Measurements from ENCODE around the gene ULK4. TPM values are rescaled to one million over a fixed set of nuclear protein-coding genes. Genes with fewer than 3 reads are reported as not detected.
A peak's percentile ranks its signal among the peaks of the same experiment; 100 is the strongest.

The ULK4 gene
- total and polyA plus RNA-seq, 9 of the 15 experiments (the other 6 are each of a cell fraction or from before 2014, with no cell fraction given): 3.0 to 5.9 (median 3.5) TPM

GRCh38 chr3:41943311-41943843, 18.5 kb downstream of the ULK4 start:
- DNase-seq (ENCODE audit: extremely low read depth in 1 of 4, low spot score in 3 of 4) (no peak), FAIRE-seq (no peak), ATAC-seq (no peak)
- H3K36me3 ChIP-seq (ENCODE audit: control insufficient read depth, insufficient read depth, low read length): no peaks in the 10 kb centered on the region
- no peak overlapping the region for H3K9ac ChIP-seq (ENCODE audit: insufficient read depth in 1 of 2, low read depth in 2 of 2, low read length in 2 of 2)
- no peak overlapping the region for H2AFZ ChIP-seq (ENCODE audit: low read depth, low read length)
- no peaks in the 10 kb centered on the region for H3K9me1 ChIP-seq (ENCODE audit: control insufficient read depth, insufficient read depth, low read length)
- H3K27ac ChIP-seq (ENCODE audit: extremely low read depth, low read depth, low read length): no peak overlapping the region
- intact Hi-C loops (cut with micrococcal nuclease): no loop called here
- H3K4me2 ChIP-seq (ENCODE audit: insufficient read depth, low read length): no peak overlapping the region
- no TSS peak for BruUV-seq (replicated peaks)
- no peak overlapping the region for H3K4me3 ChIP-seq
- 9% methylated on average over 3 of the region's 3 CpGs for WGBS (ENCODE audit: insufficient coverage, low coverage, missing lambda C conversion rate)
- no peaks in the 10 kb centered on the region for H3K79me2 ChIP-seq (ENCODE audit: control insufficient read depth, insufficient read depth, low read length)
- no peaks in the 10 kb centered on the region for H4K20me1 ChIP-seq (replicated peaks; ENCODE audit: control insufficient read depth, insufficient read depth, low read length)
- H3K4me1 ChIP-seq (replicated peaks in 1 of 2; ENCODE audit: control insufficient read depth in 2 of 2, insufficient read depth in 2 of 2, low read length in 2 of 2): no peaks in the 10 kb centered on the region
- TF ChIP-seq MAFF (IDR thresholded peaks at IDR 0.05; ENCODE audit: low read length) (peak; percentile 11; the same call in 1 of the 2 replicates), ZNF316 (IDR thresholded peaks at IDR 0.05) (peak; percentile 81), C11orf30 (IDR thresholded peaks at IDR 0.05; ENCODE audit: low read depth) (peak; percentile 79), MAFG (tag; conservative IDR thresholded peaks at IDR 0.05) (peak; percentile 75), SAFB2 (IDR thresholded peaks at IDR 0.05; ENCODE audit: borderline replicate concordance, low read depth, low read length, severe bottlenecking) (no peak)
- CTCF ChIA-PET (ENCODE audit: low intra/inter-chr PET ratio): no interaction called here
- in situ Hi-C loops (cut with MboI): no loop called here
- peaks cover 4 to 11% of the 10 kb centered on the region in 2 experiments; a peak in 3 of 5 replicates for H3K27me3 ChIP-seq (ENCODE audit: control insufficient read depth in 2 of 2, insufficient read depth in 2 of 2, low read length in 2 of 2)
- H3K9me3 ChIP-seq (replicated peaks; ENCODE audit: control insufficient read depth, insufficient read depth, low read depth, low read length): no peaks in the 10 kb centered on the region
- POLR2A ChIA-PET: no interaction called here

GRCh38 chr3:41940393-41940792, 21.5 kb downstream of the ULK4 start:
- Histone ChIP-seq H3K4me2 (ENCODE audit: insufficient read depth, low read length) (no peak overlapping the region), H3K27me3 (ENCODE audit: control insufficient read depth in 2 of 2, insufficient read depth in 2 of 2, low read length in 2 of 2) (peaks cover 0 to 6% of the 10 kb centered on the region in 2 experiments; a peak in 2 of 5 replicates), H3K27ac (ENCODE audit: extremely low read depth, low read depth, low read length) (no peak overlapping the region), H3K79me2 (ENCODE audit: control insufficient read depth, insufficient read depth, low read length) (no peaks in the 10 kb centered on the region), H3K36me3 (ENCODE audit: control insufficient read depth, insufficient read depth, low read length) (no peaks in the 10 kb centered on the region), H3K9me3 (replicated peaks; ENCODE audit: control insufficient read depth, insufficient read depth, low read depth, low read length) (no peaks in the 10 kb centered on the region), H4K20me1 (replicated peaks; ENCODE audit: control insufficient read depth, insufficient read depth, low read length) (no peaks in the 10 kb centered on the region), H3K9ac (ENCODE audit: insufficient read depth in 1 of 2, low read depth in 2 of 2, low read length in 2 of 2) (no peak overlapping the region), H3K9me1 (ENCODE audit: control insufficient read depth, insufficient read depth, low read length) (no peaks in the 10 kb centered on the region), H2AFZ (ENCODE audit: low read depth, low read length) (no peak overlapping the region), H3K4me3 (no peak overlapping the region), H3K4me1 (replicated peaks in 1 of 2; ENCODE audit: control insufficient read depth in 2 of 2, insufficient read depth in 2 of 2, low read length in 2 of 2) (no peaks in the 10 kb centered on the region)
- peak; percentile 51 for TF ChIP-seq ZNF121 (CRISPR knock-in tag; conservative IDR thresholded peaks at IDR 0.05)
- no peak for TF ChIP-seq FOSL1 (tag; conservative IDR thresholded peaks at IDR 0.05)
- intact Hi-C loops (cut with micrococcal nuclease): no loop called here
- ChIA-PET CTCF (ENCODE audit: low intra/inter-chr PET ratio) (no interaction called here), POLR2A (interaction anchor here (0.7 kb wide), 1 partner anchor 159 kb away, joined by 3 read pairs; no protein-coding TSS in a partner anchor)
- in situ Hi-C loops (cut with MboI): no loop called here
- DNase-seq (ENCODE audit: extremely low read depth in 1 of 4, low spot score in 3 of 4) (no peak), FAIRE-seq (no peak), ATAC-seq (no peak)
- no TSS peak for BruUV-seq (replicated peaks)

Data from K562 (cell line).